Prostate gland (tissue), 2 donors: ENCODE data around the gene CLDND1. TPM values are rescaled to one million over a fixed set of nuclear protein-coding genes. Genes with fewer than 3 reads are reported as not detected.

Source experiments
- DNase-seq: peaks from one replicate; pipeline ENCODE4 v3.0.0-alpha.2; 2019; ENCODE audit warnings: low spot score
- H3K27ac ChIP-seq, 2 donors: fragments of 200-600 bp; sonication (generic); 2 replicates each; pipeline ENCODE4 v1.5.1; 2017 to 2019
- H3K27me3 ChIP-seq: fragments of 200-600 bp; sonication (generic); replicated peaks from 2 replicates; pipeline ENCODE4 v1.5.1; 2019; ENCODE audit not compliant: insufficient read depth
- H3K36me3 ChIP-seq, 2 donors: fragments of 200-600 bp; sonication (generic); 1 replicate in 1 of 2; 2 replicates in 1 of 2; pipeline versions ENCODE4 v1.5.1 to v1.8.1; 2017 to 2019
- H3K4me1 ChIP-seq: fragments of 200-600 bp; sonication (generic); replicated peaks from 2 replicates; pipeline ENCODE4 v1.5.1; 2019
- H3K4me3 ChIP-seq, 2 donors: fragments of 200-600 bp; sonication (generic); 2 replicates each; pipeline ENCODE4 v1.5.1; 2017 to 2019
- H3K9me3 ChIP-seq: fragments of 200-600 bp; sonication (generic); 2 replicates; pipeline ENCODE4 v1.5.1; 2017
- POLR2A ChIP-seq: fragments of 450-650 bp; IDR thresholded peaks from one replicate; pipeline ENCODE4 v1.6.1; 2016; ENCODE audit warnings: antibody characterized with exemption, mild to moderate bottlenecking
- POLR2AphosphoS5 ChIP-seq: sonication (generic); formaldehyde crosslinking; IDR thresholded peaks from one replicate; pipeline ENCODE4 v1.6.1; 2017; ENCODE audit warnings: antibody characterized with exemption
- WGBS: methylation state at CpG from one replicate; pipeline ENCODE4 v1.1.5; 2018; 5-methylcytosine and 5-hydroxymethylcytosine counted together
- intact Hi-C: fragments of 100-400 bp; cut with DNase I; formaldehyde crosslinking; loops from one replicate; pipeline ENCODE4 v1.14.2; 2022
- total RNA-seq, 2 donors: library from RNA; depleted of rRNA; stranded (reverse); fragments of >200 nt; gene quantifications; one replicate each; pipeline ENCODE4 v1.1.0, GENCODE V29; 2016
- TF ChIP-seq, protein P1 (sequence below), 4 experiments: fragments of 200-600 bp in 2 of 4; fragments of 450-650 bp in 2 of 4; sonication (generic) in 2 of 4; IDR thresholded peaks; 1 replicate in 3 of 4; 2 replicates in 1 of 4; pipeline ENCODE4 v1.5.1; 2016 to 2019; ENCODE audit warnings: antibody characterized with exemption in 4 of 4, mild to moderate bottlenecking in 2 of 4, moderate library complexity in 2 of 4

CLDND1 gene
- total RNA-seq, 2 donors from 2014 or later = 71.2 to 113 TPM

DNA sequence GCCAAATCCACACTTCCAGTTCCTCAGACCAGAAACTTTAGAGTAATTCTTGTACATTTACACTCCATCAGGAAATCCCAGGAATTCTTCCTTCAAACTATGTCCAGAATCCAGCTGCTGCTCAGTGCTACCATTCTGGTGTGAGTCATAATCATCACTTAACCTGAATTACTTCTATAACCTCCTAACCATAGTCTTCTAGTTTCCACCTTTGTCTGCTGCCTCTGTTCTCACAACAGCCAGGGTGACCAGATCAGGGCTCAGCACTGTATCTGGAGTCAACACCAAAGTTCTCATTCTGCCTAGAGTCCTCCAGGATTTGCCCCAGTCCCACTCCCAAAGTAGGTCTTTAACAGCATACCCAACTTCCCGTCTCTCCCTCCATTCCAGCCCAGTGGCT, 3.4 kb downstream of the CLDND1 start:
- no peak for DNase-seq
- no peak for TF ChIP-seq POLR2A
- TF ChIP-seq POLR2AphosphoS5 = no peak
- TF ChIP-seq, protein P1, sequence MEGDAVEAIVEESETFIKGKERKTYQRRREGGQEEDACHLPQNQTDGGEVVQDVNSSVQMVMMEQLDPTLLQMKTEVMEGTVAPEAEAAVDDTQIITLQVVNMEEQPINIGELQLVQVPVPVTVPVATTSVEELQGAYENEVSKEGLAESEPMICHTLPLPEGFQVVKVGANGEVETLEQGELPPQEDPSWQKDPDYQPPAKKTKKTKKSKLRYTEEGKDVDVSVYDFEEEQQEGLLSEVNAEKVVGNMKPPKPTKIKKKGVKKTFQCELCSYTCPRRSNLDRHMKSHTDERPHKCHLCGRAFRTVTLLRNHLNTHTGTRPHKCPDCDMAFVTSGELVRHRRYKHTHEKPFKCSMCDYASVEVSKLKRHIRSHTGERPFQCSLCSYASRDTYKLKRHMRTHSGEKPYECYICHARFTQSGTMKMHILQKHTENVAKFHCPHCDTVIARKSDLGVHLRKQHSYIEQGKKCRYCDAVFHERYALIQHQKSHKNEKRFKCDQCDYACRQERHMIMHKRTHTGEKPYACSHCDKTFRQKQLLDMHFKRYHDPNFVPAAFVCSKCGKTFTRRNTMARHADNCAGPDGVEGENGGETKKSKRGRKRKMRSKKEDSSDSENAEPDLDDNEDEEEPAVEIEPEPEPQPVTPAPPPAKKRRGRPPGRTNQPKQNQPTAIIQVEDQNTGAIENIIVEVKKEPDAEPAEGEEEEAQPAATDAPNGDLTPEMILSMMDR (IDR thresholded peaks at IDR 0.05) = no peak
- no peaks in the 10 kb centered on the region for H3K4me1 ChIP-seq
- 97% methylated on average over 1 of the region's 1 CpG for WGBS
- no peak overlapping the region for H3K27ac ChIP-seq
- no peaks in the 10 kb centered on the region for H3K9me3 ChIP-seq
- intact Hi-C loops = no loop called here
- no peaks in the 10 kb centered on the region for H3K27me3 ChIP-seq
- no peaks in the 10 kb centered on the region for H3K36me3 ChIP-seq
- no peak overlapping the region for H3K4me3 ChIP-seq

DNA sequence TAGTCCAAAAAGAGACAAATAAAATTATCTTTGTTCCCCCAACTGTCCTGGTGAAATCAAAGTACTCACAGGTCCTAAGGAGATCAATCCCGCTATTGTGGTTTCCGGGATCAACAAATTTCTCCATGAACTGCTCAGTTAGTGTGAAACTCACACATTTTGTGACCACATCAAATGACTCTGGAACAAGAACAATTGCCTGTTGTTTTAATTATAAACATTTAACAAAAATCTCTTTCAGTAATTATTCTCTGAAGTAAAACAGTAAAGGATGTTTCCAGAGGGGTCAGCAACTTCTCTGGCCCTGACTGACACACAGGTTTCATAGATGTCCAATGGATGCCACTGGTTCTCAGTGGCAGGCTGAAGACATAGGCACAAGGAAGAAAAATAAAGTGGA, 3.9 kb downstream of the CLDND1 start:
- Histone ChIP-seq H3K27ac (no peak overlapping the region), H3K27me3 (no peaks in the 10 kb centered on the region), H3K9me3 (no peaks in the 10 kb centered on the region), H3K4me3 (no peak overlapping the region), H3K36me3 (no peaks in the 10 kb centered on the region), H3K4me1 (no peaks in the 10 kb centered on the region)
- 94% methylated on average over 2 of the region's 2 CpGs for WGBS
- no peak for DNase-seq
- intact Hi-C loops = no loop called here
- TF ChIP-seq POLR2AphosphoS5 = no peak
- TF ChIP-seq POLR2A = no peak

DNA sequence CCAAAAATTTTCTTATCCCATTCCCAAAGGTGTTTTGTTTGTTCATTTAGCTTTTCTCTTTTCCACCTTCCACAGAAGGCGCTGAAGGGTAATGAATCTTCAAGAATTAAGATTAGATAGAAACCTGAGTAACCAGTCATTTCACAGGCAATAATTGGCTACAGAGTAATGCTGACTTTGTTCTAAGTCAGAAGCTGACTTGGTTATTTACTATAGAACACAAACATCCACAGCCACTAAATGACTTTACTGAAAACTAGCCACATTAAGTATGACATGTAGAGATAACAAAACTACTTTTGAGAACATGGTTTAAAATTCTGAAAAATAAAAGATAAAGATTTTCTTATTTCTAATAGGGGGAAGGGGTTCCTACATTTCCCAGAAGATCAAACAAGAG, 7.8 kb downstream of the CLDND1 start:
- H3K27ac ChIP-seq = no peak overlapping the region
- H3K4me3 ChIP-seq = no peak overlapping the region
- intact Hi-C loops = no loop called here
- no peaks in the 10 kb centered on the region for H3K9me3 ChIP-seq
- no peak for DNase-seq
- no peaks in the 10 kb centered on the region for H3K36me3 ChIP-seq
- no peaks in the 10 kb centered on the region for H3K27me3 ChIP-seq
- no peaks in the 10 kb centered on the region for H3K4me1 ChIP-seq
- 98% methylated on average over 1 of the region's 1 CpG for WGBS
- TF ChIP-seq POLR2A (no peak), POLR2AphosphoS5 (no peak)
- TF ChIP-seq, protein P1 (IDR thresholded peaks at IDR 0.05) = no peak

DNA sequence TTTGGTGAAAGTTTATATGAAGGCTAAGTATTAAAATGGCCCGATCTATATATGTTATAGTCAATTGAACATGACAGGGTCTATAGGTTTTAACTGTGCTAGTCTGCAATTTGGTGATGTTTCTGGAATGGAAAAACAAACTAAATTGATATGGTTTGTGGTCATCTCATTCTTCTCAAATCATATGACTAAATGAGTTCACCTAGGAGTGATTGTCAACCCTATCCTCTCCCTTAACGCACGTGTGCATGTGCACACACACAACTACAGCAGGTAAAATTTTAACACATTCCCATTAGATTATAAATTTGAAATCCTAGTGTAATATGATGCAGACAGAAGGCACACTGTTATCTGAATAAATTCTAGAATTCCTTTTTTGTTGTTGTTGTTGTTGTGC, 9.0 kb downstream of the CLDND1 start:
- H3K4me1 ChIP-seq = no peaks in the 10 kb centered on the region
- no peaks in the 10 kb centered on the region for H3K36me3 ChIP-seq
- intact Hi-C loops = no loop called here
- H3K4me3 ChIP-seq = no peak overlapping the region
- WGBS = 95% methylated on average over 3 of the region's 3 CpGs
- no peak for TF ChIP-seq POLR2AphosphoS5
- TF ChIP-seq POLR2A = no peak
- TF ChIP-seq, protein P1 (IDR thresholded peaks at IDR 0.05) = no peak
- no peak overlapping the region for H3K27ac ChIP-seq
- no peak for DNase-seq
- no peaks in the 10 kb centered on the region for H3K27me3 ChIP-seq
- H3K9me3 ChIP-seq = no peaks in the 10 kb centered on the region

DNA sequence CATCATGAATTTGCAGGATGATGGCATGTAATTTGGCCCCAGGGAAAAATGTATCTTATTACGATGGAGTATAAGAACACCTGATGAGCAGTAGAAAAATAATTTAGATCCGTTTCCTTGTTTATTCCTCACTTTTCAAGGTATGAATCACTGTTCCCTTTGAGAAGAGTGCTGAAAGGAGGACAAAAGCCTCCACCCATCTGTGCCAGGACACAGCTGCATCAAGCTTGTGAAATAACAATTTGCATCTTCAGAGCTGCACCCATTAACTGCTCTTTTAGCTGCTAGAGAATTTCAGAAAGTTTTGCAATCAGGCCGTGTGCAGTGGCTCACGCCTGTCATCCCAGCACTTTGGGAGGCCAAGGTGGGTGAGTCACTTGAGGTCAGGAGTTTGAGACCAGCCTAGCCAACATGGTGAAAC, 9.6 kb downstream of the CLDND1 start:
- no peak overlapping the region for H3K4me3 ChIP-seq
- H3K9me3 ChIP-seq = no peaks in the 10 kb centered on the region
- no peaks in the 10 kb centered on the region for H3K36me3 ChIP-seq
- no peak for DNase-seq
- no peak overlapping the region for H3K27ac ChIP-seq
- no peak for TF ChIP-seq POLR2AphosphoS5
- TF ChIP-seq POLR2A = no peak
- TF ChIP-seq, protein P1 (IDR thresholded peaks at IDR 0.05) = no peak
- WGBS = 62% methylated on average over 4 of the region's 4 CpGs
- no peaks in the 10 kb centered on the region for H3K4me1 ChIP-seq
- intact Hi-C loops = no loop called here
- no peaks in the 10 kb centered on the region for H3K27me3 ChIP-seq
